IMR-90 (cell line): Measurements from ENCODE around the gene MLST8. TPM values are rescaled to one million over a fixed set of nuclear protein-coding genes. Genes with fewer than 3 reads are reported as not detected.

Source experiments
- ATAC-seq: fragments of 200-7000 bp; cut with Tn5 transposase; 2 replicates; pipeline ENCODE4 v1.9.1; 2020; ENCODE audit warnings: low read depth, mild to moderate bottlenecking, moderate library complexity
- BruUV-seq: library from RNA; stranded (reverse); fragments of 400-500 nt; replicated peaks from 2 replicates; lab custom pipeline; 2021; lab: Mats Ljungman, UMichigan
- CTCF ChIA-PET: fragments of 300-600 bp; formaldehyde crosslinking; extraction: SDS; loops from one replicate; lab custom pipeline; 2021; ENCODE audit warnings: antibody characterized with exemption; lab: Yijun Ruan, JAX
- POLR2A ChIA-PET: fragments of 300-600 bp; sonication (Branson Sonifier 250); formaldehyde crosslinking; loops from one replicate; lab custom pipeline; 2022; ENCODE audit warnings: antibody characterized with exemption; ENCODE audit not compliant: unreplicated experiment; lab: Charles Lee
- DNase-seq: peaks from one replicate; pipeline ENCODE4 v3.0.0; 2013
- H2AFZ ChIP-seq: replicated peaks from 2 replicates; pipeline ENCODE3; 2013; ENCODE audit warnings: low read length, mild to moderate bottlenecking; ENCODE audit not compliant: poor library complexity
- H2AK5ac ChIP-seq: 2 replicates; pipeline ENCODE4 v1.6.1; 2013; ENCODE audit warnings: low read depth, low read length, inconsistent platforms
- H2AK9ac ChIP-seq: replicated peaks from 2 replicates; pipeline ENCODE3; 2013; ENCODE audit warnings: mild to moderate bottlenecking, low read depth, low read length, moderate library complexity; ENCODE audit not compliant: poor library complexity
- H2BK120ac ChIP-seq: 2 replicates; pipeline ENCODE4 v1.6.1; 2013; ENCODE audit warnings: low read depth, low read length, inconsistent platforms
- H2BK15ac ChIP-seq: 3 replicates; pipeline ENCODE4 v1.6.1; 2013; ENCODE audit warnings: low read depth, low read length, inconsistent platforms
- H2BK20ac ChIP-seq: 2 replicates; pipeline ENCODE4 v1.6.1; 2013; ENCODE audit warnings: low read depth, mild to moderate bottlenecking, inconsistent platforms, low read length, moderate library complexity
- H2BK5ac ChIP-seq: 2 replicates; pipeline ENCODE4 v1.6.1; 2013; ENCODE audit warnings: mild to moderate bottlenecking, low read depth, low read length, inconsistent platforms; ENCODE audit not compliant: poor library complexity, severe bottlenecking
- H3K14ac ChIP-seq: replicated peaks from 2 replicates; pipeline ENCODE4 v1.6.1; 2013; ENCODE audit warnings: low read depth, low read length, inconsistent platforms
- H3K18ac ChIP-seq: 2 replicates; pipeline ENCODE4 v1.6.1; 2013; ENCODE audit warnings: low read depth, low read length, control low read depth
- H3K23ac ChIP-seq: 2 replicates; pipeline ENCODE4 v1.6.1; 2013; ENCODE audit warnings: low read depth, low read length, inconsistent platforms
- H3K27ac ChIP-seq: 2 replicates; pipeline ENCODE4 v1.5.1; 2013; ENCODE audit warnings: mild to moderate bottlenecking, control low read depth, low read length; ENCODE audit not compliant: insufficient read depth
- H3K27me3 ChIP-seq: 2 replicates; pipeline ENCODE4 v1.6.1; 2013; ENCODE audit warnings: low read length; ENCODE audit not compliant: control insufficient read depth, insufficient read depth
- H3K36me3 ChIP-seq: 2 replicates; pipeline ENCODE4 v1.6.1; 2013; ENCODE audit warnings: low read length, mixed read lengths; ENCODE audit not compliant: control insufficient read depth, insufficient read depth
- H3K4ac ChIP-seq: 2 replicates; pipeline ENCODE4 v1.6.1; 2013; ENCODE audit warnings: low read depth, low read length, inconsistent platforms
- H3K4me1 ChIP-seq: 2 replicates; pipeline ENCODE4 v1.6.1; 2013; ENCODE audit warnings: low read length, mixed read lengths; ENCODE audit not compliant: control insufficient read depth, insufficient read depth
- H3K4me2 ChIP-seq: 2 replicates; pipeline ENCODE4 v1.6.1; 2013; ENCODE audit warnings: low read depth, mild to moderate bottlenecking, control low read depth, low read length, moderate library complexity
- H3K4me3 ChIP-seq: 2 replicates; pipeline ENCODE4 v1.5.1; 2013; ENCODE audit warnings: low read depth, mild to moderate bottlenecking, control low read depth, low read length, moderate library complexity; ENCODE audit not compliant: insufficient read depth
- H3K56ac ChIP-seq: 2 replicates; pipeline ENCODE4 v1.6.1; 2013; ENCODE audit warnings: low read length, inconsistent platforms; ENCODE audit not compliant: insufficient read depth; ENCODE audit errors: extremely low read depth
- H3K79me1 ChIP-seq, 2 experiments: 2 replicates each; pipeline ENCODE4 v1.6.1; 2013; ENCODE audit warnings: low read length in 2 of 2, inconsistent platforms in 1 of 2, low read depth in 1 of 2
- H3K9ac ChIP-seq: 2 replicates; pipeline ENCODE4 v1.6.1; 2013; ENCODE audit warnings: low read depth, low read length, control low read depth
- H3K9me1 ChIP-seq: 2 replicates; pipeline ENCODE4 v1.6.1; 2013; ENCODE audit warnings: low read length, inconsistent platforms; ENCODE audit not compliant: insufficient read depth
- H3K9me3 ChIP-seq: 2 replicates; pipeline ENCODE4 v1.6.1; 2013; ENCODE audit warnings: low read length; ENCODE audit not compliant: control insufficient read depth, insufficient read depth
- H4K20me1 ChIP-seq: 2 replicates; pipeline ENCODE4 v1.6.1; 2013; ENCODE audit warnings: low read length, inconsistent platforms; ENCODE audit not compliant: insufficient read depth
- H4K5ac ChIP-seq: 2 replicates; pipeline ENCODE4 v1.6.1; 2013; ENCODE audit warnings: mild to moderate bottlenecking, low read depth, low read length, control low read depth
- H4K8ac ChIP-seq, 2 experiments: 2 replicates each; pipeline ENCODE4 v1.6.1; 2013; ENCODE audit warnings: low read depth in 2 of 2, low read length in 2 of 2, control low read depth in 1 of 2, inconsistent platforms in 1 of 2
- H4K91ac ChIP-seq: 2 replicates; pipeline ENCODE4 v1.6.1; 2013; ENCODE audit warnings: low read depth, low read length, inconsistent platforms; ENCODE audit not compliant: insufficient read depth
- BHLHE40 ChIP-seq: fragments of 150-350 bp; IDR thresholded peaks from 2 replicates; pipeline ENCODE4 v1.6.1; 2016; ENCODE audit warnings: mild to moderate bottlenecking, low read depth, low read length
- CEBPB ChIP-seq: IDR thresholded peaks from 2 replicates; pipeline ENCODE4 v1.6.1; 2012; ENCODE audit warnings: low read depth, low read length, improper control_type of control experiment
- CHD1 ChIP-seq: IDR thresholded peaks from 2 replicates; pipeline ENCODE4 v1.6.1; 2012; ENCODE audit warnings: low read depth, low read length, improper control_type of control experiment
- ELK1 ChIP-seq: fragments of 150-350 bp; IDR thresholded peaks from 2 replicates; pipeline ENCODE4 v1.6.1; 2016; ENCODE audit warnings: low read depth, mild to moderate bottlenecking, low read length, moderate library complexity, borderline replicate concordance
- FOS ChIP-seq: fragments of 150-350 bp; IDR thresholded peaks from 2 replicates; pipeline ENCODE4 v1.6.1; 2016; ENCODE audit warnings: low read depth, low read length
- MAFK ChIP-seq: IDR thresholded peaks from 2 replicates; pipeline ENCODE4 v1.6.1; 2012; ENCODE audit warnings: low read depth, low read length, improper control_type of control experiment
- MXI1 ChIP-seq: IDR thresholded peaks from 2 replicates; pipeline ENCODE4 v1.6.1; 2012; ENCODE audit warnings: low read depth, mild to moderate bottlenecking, low read length, moderate library complexity, borderline replicate concordance
- NFE2L2 ChIP-seq: fragments of 150-350 bp; IDR thresholded peaks from 2 replicates; pipeline ENCODE4 v1.6.1; 2016; ENCODE audit warnings: low read depth, mild to moderate bottlenecking, low read length
- POLR2A ChIP-seq: IDR thresholded peaks from 2 replicates; pipeline ENCODE4 v1.6.1; 2012; ENCODE audit warnings: mild to moderate bottlenecking, low read depth, low read length
- RAD21 ChIP-seq: IDR thresholded peaks from 2 replicates; pipeline ENCODE4 v1.6.1; 2012; ENCODE audit warnings: low read length, improper control_type of control experiment
- RCOR1 ChIP-seq: IDR thresholded peaks from 2 replicates; pipeline ENCODE4 v1.6.1; 2012; ENCODE audit warnings: mild to moderate bottlenecking, low read length, improper control_type of control experiment; ENCODE audit not compliant: insufficient replicate concordance
- RFX5 ChIP-seq: IDR thresholded peaks from 2 replicates; pipeline ENCODE4 v1.8.0; 2012; ENCODE audit warnings: low read depth, mild to moderate bottlenecking, low read length, moderate library complexity
- SMC3 ChIP-seq: fragments of 150-350 bp; IDR thresholded peaks from 2 replicates; pipeline ENCODE4 v1.6.1; 2016; ENCODE audit warnings: low read depth, mild to moderate bottlenecking, antibody characterized with exemption, low read length, moderate library complexity
- USF2 ChIP-seq: fragments of 150-350 bp; IDR thresholded peaks from 2 replicates; pipeline ENCODE4 v1.6.1; 2017; ENCODE audit warnings: mild to moderate bottlenecking, antibody characterized with exemption, low read length, low read depth
- WGBS, 2 experiments: methylation state at CpG; one replicate each; pipeline versions ENCODE4 v1.1.5 to v1.1.7; 2013; ENCODE audit warnings: missing lambda C conversion rate in 2 of 2; ENCODE audit not compliant: insufficient read length in 1 of 2; ENCODE audit errors: extremely low coverage in 2 of 2; 5-methylcytosine and 5-hydroxymethylcytosine counted together
- dilution Hi-C: fragments of 300-500 bp; cut with HindIII; formaldehyde crosslinking; loops from one replicate; pipeline ENCODE4 v1.14.3; 2018; ENCODE audit warnings: low sequenced_read_pairs; ENCODE audit not compliant: unreplicated experiment
- in situ Hi-C: fragments of 300-500 bp; cut with MboI; formaldehyde crosslinking; loops from 3 replicates; pipeline ENCODE4 v1.14.3; 2019; ENCODE audit warnings: low sequenced_read_pairs, inconsistent platforms, mixed read lengths
- intact Hi-C: fragments of 100-400 bp; cut with micrococcal nuclease; formaldehyde crosslinking; loops from 2 replicates; pipeline ENCODE4 v1.10.0; 2022
- polyA plus RNA-seq, 3 experiments: library from polyadenylated mRNA; depleted of rRNA; stranded (reverse); fragments of >200 nt; gene quantifications; 2 replicates each; pipeline ENCODE4 v1.2.3, GENCODE V29; 2012; ENCODE audit warnings: low replicate concordance in 1 of 3
- total RNA-seq: library from RNA; depleted of rRNA; stranded (reverse); fragments of >200 nt; gene quantifications from 2 replicates; pipeline ENCODE4 v1.2.3, GENCODE V29; 2012

The MLST8 gene
- total and polyA plus RNA-seq, 2 of the 4 experiments (the other 2 are of a cell fraction) = 34.4 to 93.7 TPM

- in situ Hi-C loops (no loop called here), intact Hi-C loops (no loop called here), dilution Hi-C loops (no loop called here)
- H2BK20ac ChIP-seq = no peak within 1 kb of the TSS
- no peak within 1 kb of the TSS; the same call in 1 of the 2 replicates for H2BK120ac ChIP-seq
- no peak within 1 kb of the TSS for H2BK15ac ChIP-seq
- peak within 1 kb of the TSS; percentile 46 for H3K27ac ChIP-seq
- H3K9me1 ChIP-seq = peaks cover 15% of the 10 kb centered on the region; the same call in 1 of the 2 replicates
- H4K8ac ChIP-seq = peak within 1 kb of the TSS; percentile 59 to 76; a peak in 3 of 4 replicates
- peak within 1 kb of the TSS; percentile 97 for H3K4me2 ChIP-seq
- no peaks in the 10 kb centered on the region for H3K9me3 ChIP-seq
- H3K9ac ChIP-seq = peak within 1 kb of the TSS; percentile 70
- H3K4ac ChIP-seq = peak within 1 kb of the TSS; percentile 38
- H3K14ac ChIP-seq = peak within 1 kb of the TSS; percentile 8; the same call in 1 of the 2 replicates
- peak; percentile 99 for DNase-seq
- peak within 1 kb of the TSS; percentile 99 for H2AFZ ChIP-seq
- peak within 1 kb of the TSS; percentile 26; the same call in 1 of the 2 replicates for H3K56ac ChIP-seq
- H2BK5ac ChIP-seq = peak within 1 kb of the TSS; percentile 43
- no peaks in the 10 kb centered on the region for H3K27me3 ChIP-seq
- POLR2A ChIA-PET = no interaction called here
- H3K79me1 ChIP-seq = peaks cover 2 to 35% of the 10 kb centered on the region in 2 experiments; a peak in 2 of 4 replicates
- CTCF ChIA-PET = no interaction called here
- WGBS, 2 experiments = 0% methylated on average over 51 of the region's 82 CpGs; no CpG with 5 or more reads in 1 of the 2 experiments
- H3K18ac ChIP-seq = no peak within 1 kb of the TSS
- no peak within 1 kb of the TSS; the same call in 1 of the 2 replicates for H3K23ac ChIP-seq
- peak within 1 kb of the TSS; percentile 58 for H3K4me3 ChIP-seq
- peaks cover 12% of the 10 kb centered on the region for H3K4me1 ChIP-seq
- peak within 1 kb of the TSS; percentile 60; the same call in 1 of the 2 replicates for H2AK5ac ChIP-seq
- H4K5ac ChIP-seq = peak within 1 kb of the TSS; percentile 43
- H4K20me1 ChIP-seq = peaks cover 18% of the 10 kb centered on the region
- peak within 1 kb of the TSS; percentile 38; the same call in 1 of the 2 replicates for H4K91ac ChIP-seq
- peak; percentile 99 for ATAC-seq
- H2AK9ac ChIP-seq = peak within 1 kb of the TSS; percentile 94
- BruUV-seq = no TSS peak
- H3K36me3 ChIP-seq = no peaks in the 10 kb centered on the region; the same call in 1 of the 2 replicates
- no peak for TF ChIP-seq RAD21
- peak; percentile 19; the same call in 1 of the 2 replicates for TF ChIP-seq USF2
- TF ChIP-seq ELK1 = no peak
- TF ChIP-seq NFE2L2 = no peak
- TF ChIP-seq BHLHE40 = no peak
- TF ChIP-seq SMC3 = no peak
- peak; percentile 93 for TF ChIP-seq MXI1
- TF ChIP-seq POLR2A = peak; percentile 91
- no peak for TF ChIP-seq RFX5
- TF ChIP-seq MAFK = no peak
- TF ChIP-seq FOS = no peak
- TF ChIP-seq CEBPB = peak; percentile 99
- TF ChIP-seq RCOR1 = no peak
- TF ChIP-seq CHD1 = no peak; the same call in 1 of the 2 replicates
Measured at GRCh38 chr16:2223221-2223941, 18.1 kb downstream of the MLST8 start, which contains the start of gene E4F1. E4F1 (plus strand) TSS chr16:2223591; CDS start chr16:2223614, 23 bp downstream.
